GM23248 (cell line): ENCODE data around the gene UBE3D. TPM values are rescaled to one million over a fixed set of nuclear protein-coding genes. Genes with fewer than 3 reads are reported as not detected.

Experiments used
- DNase-seq: peaks from one replicate; pipeline ENCODE4 v3.0.0-alpha.2; 2015
- H2AFZ ChIP-seq: fragments of 200-600 bp; sonication (generic); 2 replicates; pipeline ENCODE4 v1.6.1; 2016; ENCODE audit warnings: antibody characterized with exemption
- H3F3A ChIP-seq: fragments of 200-600 bp; sonication (generic); 2 replicates; pipeline ENCODE4 v1.6.1; 2016; ENCODE audit warnings: mild to moderate bottlenecking, antibody characterized with exemption, mixed run types; ENCODE audit not compliant: insufficient read depth
- H3K27ac ChIP-seq: fragments of 200-600 bp; sonication (generic); 2 replicates; pipeline ENCODE4 v1.5.1; 2016; ENCODE audit warnings: mild to moderate bottlenecking
- H3K27me3 ChIP-seq: fragments of 200-600 bp; sonication (generic); replicated peaks from 2 replicates; pipeline ENCODE4 v1.6.1; 2016; ENCODE audit warnings: mild to moderate bottlenecking; ENCODE audit not compliant: insufficient read depth
- H3K36me3 ChIP-seq: fragments of 200-600 bp; sonication (generic); 2 replicates; pipeline ENCODE4 v1.6.1; 2016; ENCODE audit warnings: low read depth, mild to moderate bottlenecking
- H3K4me1 ChIP-seq: fragments of 200-600 bp; sonication (generic); 2 replicates; pipeline ENCODE4 v1.6.1; 2016; ENCODE audit warnings: mild to moderate bottlenecking; ENCODE audit not compliant: insufficient read depth
- H3K4me2 ChIP-seq: fragments of 200-600 bp; sonication (generic); one replicate; pipeline ENCODE4 v1.6.1; 2016; ENCODE audit warnings: mild to moderate bottlenecking; ENCODE audit not compliant: unreplicated experiment
- H3K4me3 ChIP-seq: fragments of 200-600 bp; sonication (generic); 2 replicates; pipeline ENCODE4 v1.5.1; 2016; ENCODE audit warnings: mild to moderate bottlenecking
- H3K79me2 ChIP-seq: fragments of 200-600 bp; sonication (generic); 2 replicates; pipeline ENCODE4 v1.6.1; 2016; ENCODE audit warnings: mild to moderate bottlenecking; ENCODE audit not compliant: insufficient read depth
- H3K9ac ChIP-seq: fragments of 200-600 bp; sonication (generic); 2 replicates; pipeline ENCODE4 v1.6.1; 2016; ENCODE audit warnings: mild to moderate bottlenecking
- H3K9me2 ChIP-seq: fragments of 200-600 bp; sonication (generic); 2 replicates; pipeline ENCODE4 v1.6.1; 2016; ENCODE audit warnings: mixed run types, mild to moderate bottlenecking, moderate library complexity; ENCODE audit not compliant: insufficient read depth
- H3K9me3 ChIP-seq: fragments of 200-600 bp; sonication (generic); one replicate; pipeline ENCODE4 v1.6.1; 2017; ENCODE audit warnings: low read depth
- H4K20me1 ChIP-seq: fragments of 200-600 bp; sonication (generic); 2 replicates; pipeline ENCODE4 v1.6.0; 2016; ENCODE audit not compliant: insufficient read depth
- EZH2 ChIP-seq: fragments of 200-600 bp; sonication (generic); IDR thresholded peaks from 2 replicates; pipeline ENCODE4 v1.6.1; 2018; ENCODE audit warnings: antibody characterized with exemption, mild to moderate bottlenecking; ENCODE audit not compliant: insufficient read depth, poor library complexity, severe bottlenecking
- EZH2phosphoT487 ChIP-seq: fragments of 200-600 bp; sonication (generic); IDR thresholded peaks from 2 replicates; pipeline ENCODE4 v1.6.1; 2018; ENCODE audit warnings: antibody characterized with exemption, moderate library complexity, mild to moderate bottlenecking, low read depth; ENCODE audit not compliant: insufficient read depth
- WGBS, 2 experiments: methylation state at CpG; one replicate each; pipeline ENCODE4 v1.1.6; 2015 to 2017; ENCODE audit warnings: low lambda C conversion rate in 2 of 2, low coverage in 1 of 2; ENCODE audit errors: missing lambda C conversion rate in 2 of 2; 5-methylcytosine and 5-hydroxymethylcytosine counted together
- in situ Hi-C: fragments of 300-500 bp; cut with MboI; formaldehyde crosslinking; loops from 2 replicates; pipeline ENCODE4 v1.15.0; 2020
- polyA plus RNA-seq: library from polyadenylated mRNA; unstranded; fragments of >200 nt; fragmentation: Nextera tagmentation; extraction: Ambion mirVana; gene quantifications from 2 replicates; pipeline ENCODE4 v1.2.1, GENCODE V29; 2016
- total RNA-seq: library from RNA; depleted of rRNA; stranded (reverse); fragments of >200 nt; shearing (Covaris generic); gene quantifications from 2 replicates; pipeline ENCODE4 v1.2.3, GENCODE V29; 2014

UBE3D gene
- total and polyA plus RNA-seq, 2 experiments from 2014 or later: 2.1 to 6.9 TPM

DNA sequence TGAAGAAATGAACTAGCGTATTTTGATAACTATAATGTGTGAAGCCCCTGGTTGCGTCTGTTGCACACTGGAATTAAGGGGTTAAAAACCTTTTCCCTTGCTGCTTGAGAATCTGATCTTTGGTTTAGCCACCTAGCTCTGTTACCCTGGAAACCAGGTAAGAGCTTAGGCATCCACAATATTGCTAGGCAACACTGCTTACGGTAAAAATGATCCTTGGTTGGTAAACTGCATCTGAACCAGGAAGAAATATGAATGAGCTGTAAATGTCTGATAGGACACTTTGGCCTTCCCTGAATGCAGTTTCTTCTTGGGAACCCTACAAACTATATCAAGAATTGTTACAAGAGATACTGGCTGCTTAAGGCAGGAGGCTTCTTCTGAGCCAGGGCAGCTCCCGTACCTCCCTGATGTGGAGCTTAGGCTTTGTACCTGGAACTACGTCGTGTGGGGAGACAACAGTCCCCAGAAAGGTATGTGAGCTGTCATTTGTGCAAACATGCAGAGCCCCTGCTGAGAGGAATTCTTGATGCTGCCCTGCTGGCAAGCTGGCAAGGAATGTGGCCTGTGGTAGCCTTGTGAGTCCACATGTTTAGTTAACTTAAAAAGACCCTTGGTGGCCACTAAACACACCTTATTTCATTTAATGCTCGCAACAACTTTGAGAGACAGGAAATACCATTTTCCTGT lies 18.4 kb downstream of the UBE3D start:
- Histone ChIP-seq H3K36me3 (no peaks in the 10 kb centered on the region), H3K4me1 (no peaks in the 10 kb centered on the region), H3K9me2 (no peaks in the 10 kb centered on the region), H3K4me3 (no peak overlapping the region), H3K27ac (no peak overlapping the region), H3K9me3 (no peaks in the 10 kb centered on the region), H4K20me1 (no peaks in the 10 kb centered on the region), H3K79me2 (no peaks in the 10 kb centered on the region), H3K27me3 (no peaks in the 10 kb centered on the region), H2AFZ (no peak overlapping the region), H3F3A (no peaks in the 10 kb centered on the region), H3K4me2 (no peak overlapping the region), H3K9ac (no peak overlapping the region)
- 98% methylated on average over 7 of the region's 7 CpGs for WGBS, 2 experiments
- TF ChIP-seq EZH2phosphoT487: no peak
- TF ChIP-seq EZH2: no peak
- no peak for DNase-seq
- in situ Hi-C loops: no loop called here

DNA sequence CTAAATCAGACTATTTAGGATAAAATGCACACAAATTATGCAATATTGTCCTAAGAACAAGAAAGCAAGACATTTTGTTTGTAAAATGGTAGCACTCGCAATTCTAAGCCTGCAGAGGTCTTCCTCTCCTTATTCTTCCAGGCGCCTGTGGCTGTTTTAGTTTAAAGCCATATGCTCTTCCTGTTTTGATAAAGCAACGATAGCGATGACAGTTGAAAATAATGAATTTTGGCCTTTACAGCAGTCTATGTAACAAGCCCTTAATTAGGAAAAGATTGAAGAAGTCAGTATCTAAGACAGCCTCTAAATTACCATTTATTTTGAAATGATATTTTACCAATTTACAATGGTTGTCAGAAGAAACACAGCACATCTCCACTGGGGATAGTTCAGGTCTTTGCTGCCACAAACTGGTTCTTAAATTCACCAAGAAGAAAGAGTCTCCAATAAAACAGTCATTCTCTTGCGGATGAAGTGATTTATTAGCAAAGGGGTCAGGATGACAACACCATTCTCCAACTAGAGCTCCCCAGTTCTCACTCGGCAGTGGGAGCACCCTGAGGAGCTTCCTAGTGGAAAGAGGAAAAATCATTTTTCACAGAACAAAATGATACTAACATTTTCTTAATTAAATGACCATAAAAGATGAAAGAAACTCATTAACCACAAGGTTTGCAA lies 21.4 kb downstream of the UBE3D start:
- H3F3A ChIP-seq: no peaks in the 10 kb centered on the region
- H3K4me3 ChIP-seq: no peak overlapping the region
- no peak for DNase-seq
- H3K27me3 ChIP-seq: no peaks in the 10 kb centered on the region
- no peaks in the 10 kb centered on the region for H3K36me3 ChIP-seq
- no peaks in the 10 kb centered on the region for H3K4me1 ChIP-seq
- no peaks in the 10 kb centered on the region for H3K9me3 ChIP-seq
- H3K9me2 ChIP-seq: no peaks in the 10 kb centered on the region
- no peak overlapping the region for H3K9ac ChIP-seq
- no peaks in the 10 kb centered on the region for H3K79me2 ChIP-seq
- 59 to 69% methylated on average over 6 of the region's 6 CpGs for WGBS, 2 experiments
- H4K20me1 ChIP-seq: no peaks in the 10 kb centered on the region
- no peak for TF ChIP-seq EZH2
- TF ChIP-seq EZH2phosphoT487: no peak
- no peak overlapping the region for H2AFZ ChIP-seq
- no peak overlapping the region for H3K4me2 ChIP-seq
- no peak overlapping the region for H3K27ac ChIP-seq
- in situ Hi-C loops: no loop called here

DNA sequence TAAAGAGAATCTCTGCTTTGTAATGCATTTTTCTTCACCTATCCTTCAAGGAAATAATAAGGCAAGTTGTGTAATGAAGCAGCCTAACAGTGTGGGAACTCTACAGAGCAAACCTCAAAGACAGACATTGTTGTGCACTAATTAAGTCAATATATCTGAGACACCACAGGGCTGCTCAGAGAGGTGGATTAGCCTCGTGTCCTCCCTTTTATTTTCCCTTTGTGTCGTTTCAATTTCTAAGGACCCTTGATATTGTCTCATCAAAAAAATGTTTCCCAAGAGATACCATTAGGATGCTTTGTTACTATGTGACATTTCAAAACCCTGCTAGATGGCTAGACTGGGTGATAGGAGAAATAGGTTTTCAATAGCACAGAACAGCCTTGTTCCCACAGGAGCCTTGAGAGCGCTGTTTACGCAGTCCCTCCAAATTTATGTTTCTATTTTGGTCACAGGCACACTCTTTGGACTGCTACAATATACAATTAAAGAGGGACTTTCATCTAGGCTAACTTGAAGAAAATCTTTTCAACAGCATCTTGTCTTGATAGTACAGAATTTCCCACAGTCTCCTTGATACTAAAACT lies 23.1 kb downstream of the UBE3D start:
- Histone ChIP-seq H3K9ac (no peak overlapping the region), H3K79me2 (no peaks in the 10 kb centered on the region), H4K20me1 (no peaks in the 10 kb centered on the region), H3K36me3 (no peaks in the 10 kb centered on the region), H3K4me1 (peaks cover 7% of the 10 kb centered on the region; the same call in 1 of the 2 replicates), H3K9me2 (no peaks in the 10 kb centered on the region), H3K4me2 (no peak overlapping the region), H3K27ac (no peak overlapping the region), H3K4me3 (no peak overlapping the region), H2AFZ (no peak overlapping the region), H3K27me3 (no peaks in the 10 kb centered on the region), H3F3A (no peaks in the 10 kb centered on the region), H3K9me3 (no peaks in the 10 kb centered on the region)
- WGBS, 2 experiments: 92 to 95% methylated on average over 4 of the region's 4 CpGs
- TF ChIP-seq EZH2phosphoT487 (no peak), EZH2 (no peak)
- in situ Hi-C loops: no loop called here
- no peak for DNase-seq

DNA sequence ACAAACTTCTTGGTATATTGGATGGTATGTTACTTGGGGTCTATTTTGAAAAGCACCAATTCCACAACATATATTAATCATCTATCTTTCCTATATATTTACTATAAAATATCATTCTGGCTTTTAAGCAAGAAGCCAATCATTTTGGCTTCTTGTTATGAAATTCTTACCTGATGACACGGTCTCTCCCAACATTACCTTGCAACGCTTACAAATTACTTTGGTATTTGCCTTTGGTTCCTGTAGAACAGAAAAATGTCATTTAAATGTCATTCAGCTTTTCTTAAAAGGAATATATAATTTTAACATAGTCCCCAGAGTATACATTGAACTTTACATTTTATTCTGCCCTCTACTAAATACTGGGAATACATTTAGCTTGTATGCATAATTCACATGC lies 27.4 kb downstream of the UBE3D start:
- Histone ChIP-seq H3K79me2 (no peaks in the 10 kb centered on the region), H3K27ac (no peak overlapping the region), H3K4me3 (no peak overlapping the region), H3K9ac (no peak overlapping the region), H4K20me1 (no peaks in the 10 kb centered on the region), H3K9me2 (no peaks in the 10 kb centered on the region), H3K9me3 (no peaks in the 10 kb centered on the region), H3K4me1 (peaks cover 7% of the 10 kb centered on the region; the same call in 1 of the 2 replicates), H3K4me2 (no peak overlapping the region), H2AFZ (no peak overlapping the region), H3K36me3 (0 out of 2 replicates have a peak, but pooled peaks cover 3% of the 10 kb centered on the region), H3K27me3 (no peaks in the 10 kb centered on the region), H3F3A (no peaks in the 10 kb centered on the region)
- TF ChIP-seq EZH2phosphoT487 (no peak), EZH2 (no peak)
- 95 to 96% methylated on average over 2 of the region's 2 CpGs for WGBS, 2 experiments
- no peak for DNase-seq
- in situ Hi-C loops: no loop called here
